ENCODE results near the gene VSIR.

Gene VSIR

GRCh38 chr10:71706216-71707121 lies 66.9 kb downstream of the VSIR start:
- H3K4me3 ChIP-seq (ENCODE audit: low read length): no peak overlapping the region
- TF ChIP-seq CTCF (conservative IDR thresholded peaks at IDR 0.05; ENCODE audit: low read length): no peak
- no peak for DNase-seq (ENCODE audit: low read depth)

DNA sequence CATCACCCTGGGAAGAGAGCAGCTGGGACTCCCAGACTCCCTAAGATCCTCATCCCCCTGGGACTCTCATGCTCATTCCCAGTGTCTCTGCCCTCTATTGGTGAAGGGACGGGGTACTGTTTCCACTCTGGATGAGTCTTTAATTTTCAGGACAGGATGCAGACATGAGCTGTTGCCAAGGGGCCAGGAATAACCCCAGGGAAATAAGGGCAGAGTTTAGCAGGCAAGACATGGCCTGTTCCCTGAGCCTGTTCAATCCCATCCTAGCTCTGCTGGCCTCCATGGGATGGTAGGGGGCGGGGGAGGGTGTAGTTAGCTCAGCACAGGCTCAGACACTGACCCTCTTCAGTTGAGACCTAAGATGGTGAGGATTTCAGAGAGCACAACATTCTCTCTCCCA lies 67.7 kb downstream of the VSIR start:
- DNase-seq (ENCODE audit: low read depth): no peak
- TF ChIP-seq CTCF (conservative IDR thresholded peaks at IDR 0.05; ENCODE audit: low read length): no peak
- no peak overlapping the region for H3K4me3 ChIP-seq (ENCODE audit: low read length)

GRCh38 chr10:71704816-71705215 lies 68.5 kb downstream of the VSIR start:
- DNase-seq (ENCODE audit: low read depth): no peak
- H3K4me3 ChIP-seq (ENCODE audit: low read length): no peak overlapping the region
- no peak for TF ChIP-seq CTCF (conservative IDR thresholded peaks at IDR 0.05; ENCODE audit: low read length)

DNA sequence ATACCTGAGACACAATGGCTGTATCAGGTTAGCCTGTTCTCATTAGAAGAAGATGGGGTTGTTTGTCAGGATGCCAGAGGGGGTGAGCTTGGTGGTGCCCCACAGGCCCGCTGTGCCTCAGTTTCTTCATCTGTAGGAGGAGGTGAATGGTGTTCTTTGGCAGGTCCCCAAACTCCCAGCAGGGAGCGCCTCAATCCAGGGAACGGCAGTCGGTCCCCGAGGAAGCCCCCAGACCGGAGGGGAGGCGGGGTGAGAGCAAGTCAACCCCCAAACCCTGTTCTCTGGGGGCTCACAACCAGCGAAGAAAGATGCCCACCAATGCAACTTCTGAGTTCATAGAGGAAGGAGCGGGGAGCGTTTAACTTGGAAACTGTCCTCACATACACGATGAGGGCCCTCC lies 69.7 kb downstream of the VSIR start:
- no peak for TF ChIP-seq CTCF (conservative IDR thresholded peaks at IDR 0.05; ENCODE audit: low read length)
- H3K4me3 ChIP-seq (ENCODE audit: low read length): no peak overlapping the region
- no peak for DNase-seq (ENCODE audit: low read depth)

DNA sequence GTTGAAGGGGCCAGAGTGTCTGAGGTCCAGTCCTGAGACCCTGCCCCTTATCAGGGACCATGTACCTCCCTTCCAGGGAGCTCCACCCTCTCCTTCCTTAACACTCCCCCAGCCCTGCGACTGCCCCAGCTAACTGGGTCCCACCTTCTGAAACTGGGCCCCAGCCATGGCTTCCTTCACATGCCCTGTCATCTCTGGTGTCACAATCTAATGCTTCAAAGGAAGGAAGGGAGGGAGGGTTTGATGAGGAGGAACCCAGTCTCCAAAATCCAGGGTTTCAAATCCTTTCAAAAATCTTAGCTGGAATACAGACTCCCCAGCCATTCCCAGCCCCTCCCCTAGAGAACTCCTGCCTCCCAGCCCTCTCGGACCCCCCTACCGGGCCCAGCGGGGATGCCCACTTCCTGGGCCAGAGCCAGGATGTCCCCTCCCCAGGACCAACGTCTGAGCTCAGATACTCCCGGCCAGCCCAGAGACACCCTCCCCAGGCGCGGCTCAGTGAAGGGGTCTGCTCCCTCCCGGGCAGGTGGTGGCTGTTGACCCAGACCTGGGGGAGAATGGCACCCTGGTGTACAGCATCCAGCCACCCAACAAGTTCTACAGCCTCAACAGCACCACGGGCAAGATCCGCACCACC lies 71.7 kb downstream of the VSIR start:
- no peak overlapping the region for H3K4me3 ChIP-seq (ENCODE audit: low read length)
- no peak for DNase-seq (ENCODE audit: low read depth)
- TF ChIP-seq CTCF (conservative IDR thresholded peaks at IDR 0.05; ENCODE audit: low read length): no peak

DNA sequence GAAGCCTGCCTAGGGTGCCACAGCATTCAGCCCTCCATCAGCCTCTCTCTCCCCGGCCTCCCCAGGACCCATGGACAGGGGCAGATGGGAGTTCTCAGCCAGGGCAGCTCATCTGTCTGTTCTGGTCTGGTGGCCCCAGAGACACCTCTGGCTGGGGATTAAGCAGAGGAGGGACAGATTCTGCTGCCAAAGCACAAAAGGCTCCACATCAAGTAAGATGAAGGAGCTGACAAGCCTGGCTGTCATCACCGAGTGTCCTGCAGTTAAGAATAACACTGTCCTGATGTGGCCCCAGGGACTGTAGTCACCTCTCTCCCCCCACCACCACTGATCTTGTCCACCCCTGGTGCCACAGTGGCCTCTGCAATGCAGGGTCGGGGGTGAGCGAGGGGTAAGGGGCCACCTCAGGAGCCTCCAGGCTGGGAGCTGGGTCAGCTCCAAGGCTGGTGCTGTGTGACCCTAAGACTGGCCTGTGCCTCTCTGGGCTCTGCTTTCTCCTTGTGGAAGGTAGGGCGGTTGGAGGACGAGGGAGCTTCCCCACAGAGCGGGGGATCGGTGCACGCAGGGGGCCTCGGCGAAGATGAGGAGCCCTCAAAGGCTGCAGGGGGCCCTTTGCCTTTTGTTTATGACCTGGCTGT lies 72.5 kb downstream of the VSIR start:
- no peak overlapping the region for H3K4me3 ChIP-seq (ENCODE audit: low read length)
- DNase-seq (ENCODE audit: low read depth): no peak
- no peak for TF ChIP-seq CTCF (conservative IDR thresholded peaks at IDR 0.05; ENCODE audit: low read length)

Measured in AG10803 (cell line).